ENCODE data around the gene BRCA1.
"Not testable (repeated sequence)": the region's sequence is repeated elsewhere in the genome, so short reads cannot be mapped to it uniquely, and the experiment has no call there.

BRCA1 gene

DNA sequence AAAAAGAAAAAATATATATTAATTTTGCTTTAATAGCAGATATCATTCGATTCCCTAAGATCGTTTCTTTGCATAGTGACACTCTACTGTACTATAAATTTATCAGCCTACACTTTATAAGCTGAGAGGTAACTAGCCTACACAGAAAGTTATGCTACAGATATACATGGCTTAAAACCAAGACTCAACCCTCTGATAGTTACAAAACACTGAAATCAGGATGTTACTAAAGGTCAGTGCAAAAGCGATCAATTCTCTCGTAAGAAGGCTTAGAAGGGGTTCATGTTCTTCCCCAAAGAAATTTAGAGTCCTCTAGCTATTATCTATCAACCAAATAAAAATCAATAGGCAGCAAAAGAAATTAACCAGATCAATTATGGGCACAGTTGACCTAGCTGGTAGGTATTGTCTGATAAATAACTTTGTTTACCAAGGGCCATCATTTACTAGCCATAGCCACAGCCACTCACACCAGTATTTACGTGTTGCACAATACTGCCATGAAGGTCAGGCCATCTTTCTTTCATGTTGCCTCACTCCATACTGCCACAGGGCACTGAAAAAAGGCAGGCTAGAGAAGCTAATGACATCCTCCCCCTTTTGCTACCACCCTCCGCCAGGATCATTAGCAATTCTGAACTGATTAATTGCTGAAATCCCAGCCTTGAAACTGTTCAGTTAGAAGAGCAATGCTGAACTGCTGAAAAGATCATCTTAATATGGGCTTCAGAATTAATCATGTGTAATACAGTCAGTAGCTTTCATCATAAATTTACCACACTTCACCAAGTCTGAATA is 56.4 kb downstream of the BRCA1 start:
- DNase-seq (ENCODE audit: low read depth), result no peak

DNA sequence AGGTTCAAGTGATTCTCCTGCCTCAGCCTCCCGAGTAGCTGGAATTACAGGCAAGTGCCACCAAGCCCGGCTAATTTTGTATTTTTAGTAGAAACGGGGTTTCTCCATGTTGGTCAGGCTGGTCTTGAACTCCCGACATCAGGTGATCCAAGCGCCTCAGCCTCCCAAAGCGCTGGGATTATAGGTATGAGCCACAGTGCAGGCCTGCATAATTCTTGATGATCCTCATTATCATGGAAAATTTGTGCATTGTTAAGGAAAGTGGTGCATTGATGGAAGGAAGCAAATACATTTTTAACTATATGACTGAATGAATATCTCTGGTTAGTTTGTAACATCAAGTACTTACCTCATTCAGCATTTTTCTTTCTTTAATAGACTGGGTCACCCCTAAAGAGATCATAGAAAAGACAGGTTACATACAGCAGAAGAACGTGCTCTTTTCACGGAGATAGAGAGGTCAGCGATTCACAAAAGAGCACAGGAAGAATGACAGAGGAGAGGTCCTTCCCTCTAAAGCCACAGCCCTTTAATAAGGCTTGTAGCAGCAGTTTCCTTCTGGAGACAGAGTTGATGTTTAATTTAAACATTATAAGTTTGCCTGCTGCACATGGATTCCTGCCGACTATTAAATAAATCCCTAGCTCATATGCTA is 62.1 kb downstream of the BRCA1 start:
- no peak for DNase-seq (ENCODE audit: low read depth)

DNA sequence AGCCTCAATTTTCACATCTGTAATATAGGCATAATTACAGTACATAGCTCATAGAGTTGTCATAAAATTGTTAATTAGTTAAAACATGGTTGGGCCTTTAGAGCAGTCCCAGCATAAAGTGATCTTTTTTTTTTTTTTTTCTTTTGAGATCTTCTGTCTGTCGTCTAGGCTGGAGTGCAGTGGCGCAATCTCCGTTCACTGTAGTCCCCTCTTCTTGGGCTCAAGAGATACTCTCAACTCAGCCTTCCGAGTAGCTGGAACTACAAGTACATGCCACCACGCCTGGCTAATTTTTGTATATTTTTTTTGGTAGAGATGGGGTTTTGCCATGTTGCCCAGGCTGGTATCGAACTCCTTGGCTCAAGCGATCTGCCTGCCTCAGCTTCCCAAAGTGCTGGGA is 69.1 kb downstream of the BRCA1 start:
- no peak for DNase-seq (ENCODE audit: low read depth)

DNA sequence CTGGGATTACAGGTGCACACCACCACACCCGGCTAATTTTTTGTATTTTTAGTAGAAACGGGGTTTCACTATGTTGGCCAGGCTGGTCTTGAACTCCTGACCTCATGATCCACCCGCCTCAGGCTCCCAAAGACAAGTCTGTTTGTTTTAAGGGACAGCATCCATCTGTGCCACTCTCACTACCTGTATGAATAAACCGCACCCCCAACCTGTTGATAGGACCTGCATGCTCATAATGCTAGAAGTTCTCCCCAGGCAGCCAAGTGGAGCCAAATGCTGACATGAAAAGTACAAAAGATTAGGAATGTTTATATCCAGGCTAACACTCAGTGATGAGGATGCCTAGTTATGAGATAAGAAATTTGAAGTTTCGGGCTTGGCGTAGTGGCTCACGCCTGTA is 72.2 kb downstream of the BRCA1 start:
- DNase-seq (ENCODE audit: low read depth), result not testable (repeated sequence)

DNA sequence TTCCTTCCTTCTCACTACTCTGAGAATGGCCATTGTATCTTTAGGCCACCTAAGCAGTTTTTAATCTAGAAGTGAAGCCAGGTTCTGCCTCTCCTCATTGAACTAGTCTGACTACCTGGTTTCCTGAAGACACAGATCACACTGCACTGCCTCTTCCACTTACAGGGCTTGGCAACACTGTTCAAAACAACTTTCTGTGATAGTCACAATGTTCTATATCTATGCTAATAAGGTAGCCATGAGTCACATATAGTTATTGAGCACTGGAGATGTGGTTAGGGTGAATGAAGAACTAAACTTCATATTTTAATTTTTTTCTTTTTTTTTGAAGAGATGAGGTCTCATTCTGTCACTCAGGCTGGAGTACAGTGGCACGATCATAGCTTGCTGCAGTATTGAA is 73.2 kb downstream of the BRCA1 start:
- DNase-seq (ENCODE audit: low read depth), result no peak

DNA sequence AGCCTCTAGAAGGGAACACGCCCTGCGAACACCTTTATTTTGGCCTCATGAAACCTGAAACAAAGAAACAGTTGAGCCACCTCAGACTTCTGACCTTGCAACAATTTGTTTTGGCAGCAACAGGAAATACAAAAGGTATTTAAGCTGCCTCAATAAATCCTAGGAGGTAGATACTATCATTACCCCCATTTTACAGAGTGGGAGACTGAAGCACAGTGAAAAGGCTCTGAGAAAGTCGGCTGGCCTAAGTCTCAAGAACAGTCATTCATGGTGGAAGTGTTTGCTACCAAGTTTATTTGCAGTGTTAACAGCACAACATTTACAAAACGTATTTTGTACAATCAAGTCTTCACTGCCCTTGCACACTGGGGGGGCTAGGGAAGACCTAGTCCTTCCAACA is 81.1 kb downstream of the BRCA1 start:
- DNase-seq (ENCODE audit: low read depth), result no peak

DNA sequence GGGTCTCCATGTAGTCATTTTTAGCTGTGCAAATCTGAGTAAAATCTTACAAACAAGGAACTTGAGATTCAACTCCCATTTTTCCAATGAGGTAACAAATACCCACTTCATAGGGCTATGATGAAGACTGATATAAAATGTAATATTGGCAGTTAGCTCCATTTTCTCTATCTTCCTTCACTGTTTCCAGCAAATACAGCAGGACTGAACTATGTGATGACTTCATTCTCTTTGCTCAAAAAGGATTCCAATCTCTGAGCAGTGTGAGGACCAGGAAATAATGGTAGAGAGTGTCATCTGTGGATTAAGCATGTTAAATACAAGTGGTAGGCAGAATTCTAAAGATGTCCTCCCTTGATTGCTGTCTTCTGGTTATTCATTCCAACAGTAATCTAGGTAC is 81.9 kb downstream of the BRCA1 start:
- DNase-seq (ENCODE audit: low read depth), result no peak

DNA sequence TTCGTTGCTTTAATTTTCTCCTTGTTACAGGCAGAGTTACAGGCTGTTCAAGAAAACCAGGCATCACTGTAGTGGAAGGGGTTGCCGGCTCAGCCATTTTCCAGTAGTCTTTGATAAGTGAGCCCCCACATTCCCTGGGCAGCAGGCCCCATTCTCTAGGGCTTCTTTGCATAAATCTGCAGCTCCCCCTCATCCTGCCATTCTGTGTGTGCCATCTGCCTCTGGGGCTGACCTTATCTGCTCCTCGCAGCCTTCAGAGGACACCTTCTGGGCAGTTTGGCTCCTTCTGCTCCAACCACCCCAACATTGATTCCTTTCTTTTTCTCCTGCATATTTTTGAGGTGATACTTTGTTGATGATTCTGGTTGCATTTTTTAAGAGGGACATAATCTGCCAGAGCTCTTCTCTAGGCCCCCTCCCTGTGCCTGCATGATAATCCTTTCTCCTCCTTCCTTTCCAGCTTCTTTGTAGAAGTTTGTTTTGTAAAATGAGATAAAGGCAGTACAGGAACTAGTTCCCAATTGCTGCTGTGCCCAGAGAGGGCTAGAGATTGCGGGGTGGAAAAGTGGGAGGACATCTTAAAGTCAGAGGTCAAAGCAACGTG is 83.0 kb downstream of the BRCA1 start:
- no peak for DNase-seq (ENCODE audit: low read depth)

DNA sequence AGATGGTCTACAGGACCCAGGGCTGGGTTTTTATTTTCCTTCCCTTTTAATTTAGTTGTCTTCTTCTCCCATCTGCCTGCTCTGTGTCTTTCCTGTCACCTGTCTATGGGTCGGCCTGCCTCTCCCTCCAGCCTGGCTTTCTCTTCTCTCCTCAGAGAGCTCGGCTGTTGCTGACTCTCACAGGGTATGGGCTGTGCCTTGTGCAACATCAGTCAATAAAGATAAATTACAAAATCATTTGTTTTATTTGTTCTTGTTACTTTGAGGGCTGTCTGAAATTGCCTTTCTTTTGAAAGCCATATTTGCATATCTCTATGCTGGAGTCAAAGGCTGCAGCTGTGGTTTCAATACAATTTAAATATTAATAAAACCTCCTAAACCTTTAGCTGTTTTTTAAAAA is 84.5 kb downstream of the BRCA1 start:
- DNase-seq (ENCODE audit: low read depth), result no peak

DNA sequence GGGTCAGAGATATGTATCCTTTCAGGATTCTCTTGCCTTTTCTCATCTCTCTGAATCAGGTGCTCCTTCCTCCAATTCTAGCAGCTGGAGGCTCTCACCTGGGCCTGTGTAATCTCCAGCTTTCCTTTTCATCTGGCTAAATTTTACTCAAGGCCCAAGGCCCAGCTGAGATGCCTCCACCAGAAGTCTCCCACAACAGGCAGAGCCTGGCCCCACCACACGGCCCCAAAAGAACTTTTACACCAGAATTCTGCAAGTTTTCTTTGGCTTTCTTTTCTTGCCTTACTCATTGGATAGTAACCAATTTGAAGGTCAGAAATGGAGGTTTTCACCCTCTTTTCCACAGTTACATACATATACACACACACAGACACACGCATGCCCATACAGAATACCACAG is 85.5 kb downstream of the BRCA1 start:
- no peak for DNase-seq (ENCODE audit: low read depth)

DNA sequence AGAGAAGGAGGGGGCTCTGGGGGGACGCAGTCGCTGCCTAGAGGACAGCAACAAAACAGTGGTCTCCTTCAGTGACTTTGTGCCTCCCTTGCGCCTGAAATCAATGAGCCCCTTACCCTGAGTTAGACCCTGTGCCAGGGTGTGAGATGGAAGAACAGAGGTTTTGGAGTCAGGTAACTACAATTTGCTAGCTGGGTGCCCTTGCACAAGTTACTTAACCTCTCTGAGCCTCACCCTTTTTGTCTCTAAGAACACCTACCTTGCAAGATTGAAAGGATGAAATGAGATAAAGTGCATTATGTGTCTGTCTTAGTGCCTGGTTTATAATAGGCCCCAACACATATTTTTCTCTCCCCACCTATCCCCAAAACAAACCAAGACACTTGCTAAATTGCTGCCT is 90.3 kb downstream of the BRCA1 start:
- no peak for DNase-seq (ENCODE audit: low read depth)

DNA sequence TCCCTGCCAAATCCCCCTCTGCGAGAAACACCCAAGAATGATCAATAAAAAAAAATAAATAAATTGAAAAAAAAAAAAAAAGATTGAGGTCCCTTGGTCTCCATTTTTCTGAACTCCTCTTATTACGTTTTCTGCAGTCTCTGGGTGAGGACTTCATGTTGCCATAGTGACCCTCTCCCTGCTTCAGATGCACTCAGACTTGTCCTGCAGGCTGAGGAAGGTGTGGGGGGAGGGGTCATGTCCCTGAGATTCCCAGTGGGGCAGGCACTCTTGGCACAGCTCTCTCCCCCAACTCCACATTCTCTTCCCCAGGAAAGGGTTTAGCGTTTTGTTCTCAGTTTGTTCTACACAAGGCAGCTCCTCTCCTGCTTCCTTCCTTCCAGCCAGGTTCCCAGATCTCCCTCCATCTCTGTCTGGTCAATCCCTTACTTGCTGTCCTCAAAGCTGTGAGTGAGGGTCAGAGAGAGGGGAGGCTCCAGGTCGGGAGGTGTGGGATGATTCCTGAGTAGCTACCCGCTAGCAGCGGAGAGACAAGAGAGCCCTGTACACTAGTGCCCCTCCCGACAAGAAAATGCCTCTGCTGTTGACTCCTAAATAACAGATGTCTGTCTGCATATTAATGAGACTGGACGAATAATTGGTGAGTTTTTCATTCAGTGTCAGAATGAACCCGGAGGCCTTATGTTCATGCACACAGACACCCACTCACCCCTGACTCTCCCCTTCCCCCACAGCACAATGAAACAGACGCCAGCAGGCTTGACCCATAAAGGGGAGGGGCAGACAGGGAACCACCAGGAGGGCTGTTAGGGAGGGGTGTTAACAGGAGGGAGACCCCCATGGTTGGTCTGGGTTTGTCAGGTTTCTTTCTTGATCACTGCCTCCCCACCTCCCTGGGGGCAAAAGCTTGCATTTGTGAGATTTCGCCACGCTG is 90.9 kb downstream of the BRCA1 start:
- DNase-seq (ENCODE audit: low read depth), result no peak

DNA sequence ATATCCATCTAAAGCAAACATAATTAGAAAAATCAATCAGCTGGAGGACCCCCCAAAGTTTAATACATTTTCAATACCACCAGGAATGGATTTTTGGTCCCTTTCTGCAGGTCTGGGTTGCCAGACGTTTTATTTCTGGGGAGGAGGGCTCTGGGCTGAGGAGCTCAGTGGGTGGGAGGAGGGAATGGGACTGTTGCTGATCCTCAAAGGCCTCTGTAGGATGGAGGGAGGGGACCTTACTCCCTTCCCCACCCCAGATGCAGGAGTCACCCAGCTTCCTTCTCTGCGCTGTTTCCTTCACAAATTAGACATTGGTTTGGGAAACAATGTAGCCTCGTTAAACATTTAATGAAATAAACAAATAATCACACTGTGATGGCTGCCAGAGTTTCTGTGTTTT is 93.5 kb downstream of the BRCA1 start:
- no peak for DNase-seq (ENCODE audit: low read depth)

DNA sequence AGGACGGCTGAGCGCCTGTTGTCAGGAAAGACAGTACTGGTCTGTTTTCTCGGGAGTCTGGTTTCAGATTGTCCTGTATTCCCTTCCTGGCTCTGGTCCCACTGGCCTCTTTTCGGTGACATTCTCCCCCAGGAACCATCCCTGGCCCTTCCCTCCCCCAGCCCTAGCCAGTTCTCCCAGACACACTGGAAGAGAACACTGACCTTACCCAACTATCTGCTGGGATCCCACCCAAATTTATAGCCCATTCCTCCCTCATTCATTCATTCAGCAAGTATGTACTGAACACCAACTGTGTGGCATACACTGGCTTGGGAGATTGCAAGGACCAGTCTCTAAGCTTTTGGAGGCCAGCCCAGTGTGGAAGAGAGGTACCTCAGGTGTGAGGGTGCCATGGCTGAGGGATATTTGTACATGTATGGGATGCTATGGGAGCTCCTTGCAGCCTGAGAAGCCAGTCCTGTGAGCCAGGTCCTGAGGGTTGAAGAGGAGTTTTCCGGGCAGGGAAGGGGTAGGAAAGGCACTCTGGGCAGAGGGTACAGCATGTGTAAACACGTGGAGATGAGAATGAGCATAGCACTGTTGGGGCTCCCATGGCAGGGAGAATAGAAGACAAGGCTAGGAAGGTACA is 94.9 kb downstream of the BRCA1 start:
- no peak for DNase-seq (ENCODE audit: low read depth)

DNA sequence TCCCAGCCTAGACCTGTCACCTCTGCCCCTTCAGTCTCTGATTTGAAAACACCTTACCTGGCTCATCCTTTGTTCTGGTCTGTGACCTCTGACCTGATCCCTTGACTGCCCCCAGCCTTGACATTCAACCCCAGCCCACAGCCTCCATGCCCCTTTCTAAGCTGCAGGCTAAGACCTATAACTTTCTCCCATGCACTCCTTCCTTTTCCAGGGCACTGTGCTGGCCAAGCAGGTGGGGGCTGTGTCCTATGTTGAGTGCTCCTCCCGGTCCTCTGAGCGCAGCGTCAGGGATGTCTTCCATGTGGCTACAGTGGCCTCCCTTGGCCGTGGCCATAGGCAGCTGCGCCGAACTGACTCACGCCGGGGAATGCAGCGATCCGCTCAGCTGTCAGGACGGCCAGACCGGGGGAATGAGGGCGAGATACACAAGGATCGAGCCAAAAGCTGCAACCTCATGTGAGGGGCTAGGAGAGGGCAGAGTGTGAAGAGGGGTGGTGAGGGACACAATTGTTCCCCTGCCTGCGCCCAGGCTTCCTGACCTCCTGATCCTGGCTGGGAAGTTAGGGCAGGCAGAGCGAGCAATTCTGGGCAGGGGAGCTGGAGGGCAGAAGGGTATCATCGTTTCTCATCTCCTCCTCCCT is 96.8 kb downstream of the BRCA1 start:
- DNase-seq (ENCODE audit: low read depth), result no peak

DNA sequence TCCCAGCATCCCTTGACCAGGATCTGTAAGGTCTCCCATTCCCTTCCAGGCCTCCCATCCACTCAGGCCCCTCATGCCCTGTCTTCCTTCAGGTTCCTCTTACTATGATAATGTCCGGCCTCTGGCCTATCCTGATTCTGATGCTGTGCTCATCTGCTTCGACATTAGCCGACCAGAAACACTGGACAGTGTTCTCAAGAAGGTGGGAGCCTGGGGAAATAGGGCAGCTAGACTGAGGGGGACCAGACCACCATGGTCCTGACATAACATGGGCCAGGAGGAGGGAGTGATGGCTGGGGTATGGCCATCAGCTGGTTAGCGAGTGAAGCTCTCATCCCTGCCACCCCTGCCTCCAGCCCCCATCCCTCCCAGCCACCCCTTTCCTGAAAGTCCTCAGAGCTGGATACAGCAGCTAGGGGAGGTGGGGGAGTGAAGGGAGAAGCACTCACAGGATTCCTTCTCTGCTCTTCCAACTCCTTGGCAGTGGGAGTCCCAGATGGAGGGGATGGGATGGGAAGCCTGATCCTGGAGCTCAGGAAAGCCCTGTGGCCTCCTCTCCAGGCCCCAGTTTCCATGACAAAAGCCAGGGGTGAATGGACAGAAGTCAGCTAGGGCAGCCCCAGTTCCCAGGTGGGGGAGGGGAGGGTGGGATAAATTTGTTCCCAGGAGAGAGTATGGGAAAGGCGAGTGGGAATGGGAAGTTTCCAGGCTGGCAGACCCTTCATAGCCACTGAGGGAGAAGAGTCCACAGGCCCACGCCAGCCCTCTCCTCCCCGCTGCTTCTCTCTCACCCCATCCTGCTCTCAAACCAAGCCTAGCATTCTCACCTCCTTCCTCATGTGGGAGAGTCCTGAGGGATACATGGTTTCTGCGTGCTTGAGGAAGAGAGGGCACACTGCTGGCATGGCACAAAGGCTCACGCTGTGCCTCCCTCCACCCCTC is 97.8 kb downstream of the BRCA1 start:
- no peak for DNase-seq (ENCODE audit: low read depth)

DNA sequence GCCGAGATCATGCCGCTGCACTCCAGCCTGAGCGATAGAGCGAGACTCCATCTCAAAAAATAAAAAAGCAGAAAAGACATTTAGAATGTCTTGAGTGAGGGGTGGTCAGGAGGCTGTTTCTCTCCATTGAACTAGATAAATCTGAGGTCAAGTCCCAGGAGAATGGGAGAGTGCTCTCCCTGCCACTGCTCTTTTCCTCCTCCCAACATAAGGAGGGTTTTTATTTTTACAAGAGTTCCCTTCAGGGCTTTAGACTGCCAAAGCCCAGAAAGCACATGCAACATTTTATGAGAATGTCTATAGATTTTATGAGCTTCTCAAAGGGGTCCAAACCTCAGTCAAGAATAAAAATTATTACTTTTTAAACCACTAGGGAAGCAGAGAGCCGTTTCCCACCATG is 98.6 kb downstream of the BRCA1 start:
- DNase-seq (ENCODE audit: low read depth), result no peak

DNA sequence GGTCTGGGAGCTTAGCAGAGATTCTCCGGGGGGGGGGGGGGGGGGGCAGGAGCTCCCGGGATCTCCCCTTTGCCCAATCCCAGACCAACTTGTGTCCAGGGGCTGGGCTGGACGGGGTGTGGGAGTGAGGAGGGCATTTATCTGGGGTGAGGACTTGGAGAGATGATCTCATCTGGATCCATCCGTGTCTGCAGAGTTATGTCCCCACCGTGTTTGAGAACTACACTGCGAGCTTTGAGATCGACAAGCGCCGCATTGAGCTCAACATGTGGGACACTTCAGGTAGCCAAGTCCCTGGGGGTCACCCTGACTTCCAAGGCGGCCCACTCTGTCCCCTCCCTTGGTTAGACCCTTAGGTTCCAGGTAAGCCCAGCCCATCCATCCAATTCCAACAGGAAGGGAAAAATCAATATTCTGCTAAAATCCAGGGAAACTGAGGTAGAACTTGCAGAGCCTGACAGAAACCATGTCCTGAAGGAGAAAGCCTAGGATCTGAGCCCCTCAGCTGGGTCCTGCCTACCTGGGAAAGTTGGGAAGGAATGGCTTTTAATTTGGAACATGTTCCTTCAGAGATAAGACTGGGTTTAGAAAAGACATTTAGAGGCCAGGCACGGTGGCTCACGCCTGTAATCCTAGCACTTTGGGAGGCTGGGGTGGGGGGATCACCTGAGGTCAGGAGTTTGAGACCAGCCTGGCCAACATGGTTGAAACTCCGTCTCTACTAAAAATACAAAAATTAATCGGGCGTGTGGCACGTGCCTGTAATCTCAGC is 99.2 kb downstream of the BRCA1 start:
- DNase-seq (ENCODE audit: low read depth), result no peak

DNA sequence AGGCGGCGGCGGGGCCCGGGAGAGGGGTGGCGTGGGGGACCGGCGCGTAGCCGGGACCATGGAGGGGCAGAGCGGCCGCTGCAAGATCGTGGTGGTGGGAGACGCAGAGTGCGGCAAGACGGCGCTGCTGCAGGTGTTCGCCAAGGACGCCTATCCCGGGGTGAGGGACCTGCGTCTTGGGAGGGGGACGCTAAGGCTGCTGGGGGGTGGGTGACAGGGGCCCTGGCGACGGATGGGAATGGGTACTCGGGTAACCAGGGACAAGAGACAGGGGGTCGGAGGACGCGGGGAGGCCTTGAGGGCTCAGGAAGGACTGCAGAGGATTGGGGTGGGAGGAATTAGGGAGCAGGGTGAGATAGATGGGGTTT is 99.9 kb downstream of the BRCA1 start:
- no peak for DNase-seq (ENCODE audit: low read depth)

Measured in HS-27A (cell line).